HepG2 (cell line): ENCODE results near the gene CLIC1. TPM values are rescaled to one million over a fixed set of nuclear protein-coding genes. Genes with fewer than 3 reads are reported as not detected.
A peak's percentile ranks its signal among the peaks of the same experiment; 100 is the strongest.

Source experiments
- CCDC6 ChIP-seq: sonication (generic); formaldehyde crosslinking; IDR thresholded peaks from 2 replicates; pipeline ENCODE4 v1.8.1; 2022; ENCODE audit warnings: mild to moderate bottlenecking, missing genetic modification reagents, moderate library complexity
- CEBPB ChIP-seq: IDR thresholded peaks from 2 replicates; pipeline ENCODE4 v1.6.1; 2011; ENCODE audit warnings: low read depth, low read length, improper control_type of control experiment, borderline replicate concordance
- CREM ChIP-seq, 2 experiments: sonication (generic) in 1 of 2; formaldehyde crosslinking in 1 of 2; IDR thresholded peaks; 2 replicates each; pipeline versions ENCODE4 v1.4.0 to v1.6.1; 2016 to 2020; ENCODE audit warnings: antibody characterized with exemption in 1 of 2, mild to moderate bottlenecking in 1 of 2, missing genetic modification reagents in 1 of 2
- ELK4 ChIP-seq: sonication (generic); formaldehyde crosslinking; IDR thresholded peaks from 2 replicates; pipeline ENCODE4 v1.9.0; 2021; ENCODE audit warnings: missing genetic modification reagents, borderline replicate concordance
- GABPA ChIP-seq, 2 experiments: IDR thresholded peaks; 2 replicates each; pipeline ENCODE4 v1.6.1; 2011 to 2016; ENCODE audit warnings: low read depth in 2 of 2, low read length in 1 of 2, missing biosample characterization in 1 of 2, missing genetic modification characterization in 1 of 2
- GATA4 ChIP-seq: sonication (generic); IDR thresholded peaks from 2 replicates; pipeline ENCODE4 v1.6.1; 2016; ENCODE audit warnings: antibody characterized with exemption, low read depth, borderline replicate concordance
- HDAC6 ChIP-seq: fragments of 200-600 bp; sonication (generic); IDR thresholded peaks from 2 replicates; pipeline ENCODE4 v1.7.0; 2017; ENCODE audit warnings: mild to moderate bottlenecking, antibody characterized with exemption, low read length, low read depth
- MXI1 ChIP-seq: IDR thresholded peaks from 3 replicates; pipeline ENCODE4 v1.6.1; 2012; ENCODE audit warnings: low read depth, low read length, inconsistent platforms, borderline replicate concordance
- PBX2 ChIP-seq: IDR thresholded peaks from 2 replicates; pipeline ENCODE4 v1.6.1; 2016; ENCODE audit warnings: control low read depth
- SP2 ChIP-seq: sonication (generic); formaldehyde crosslinking; IDR thresholded peaks from 2 replicates; pipeline ENCODE4 v1.5.1; 2020; ENCODE audit warnings: mild to moderate bottlenecking, missing genetic modification reagents
- ZBTB37 ChIP-seq: sonication (generic); formaldehyde crosslinking; IDR thresholded peaks from 2 replicates; pipeline ENCODE4 v1.4.0; 2020; ENCODE audit warnings: mild to moderate bottlenecking, missing genetic modification reagents
- ZNF12 ChIP-seq: sonication (generic); formaldehyde crosslinking; IDR thresholded peaks from 2 replicates; pipeline ENCODE4 v1.5.0; 2020; ENCODE audit warnings: missing genetic modification reagents
- ZNF609 ChIP-seq: sonication (generic); formaldehyde crosslinking; IDR thresholded peaks from 2 replicates; pipeline ENCODE4 v1.4.0; 2020; ENCODE audit warnings: mild to moderate bottlenecking, missing genetic modification reagents, borderline replicate concordance
- ZNF75D ChIP-seq: sonication (generic); formaldehyde crosslinking; IDR thresholded peaks from 2 replicates; pipeline ENCODE4 v1.8.1; 2023; ENCODE audit warnings: missing genetic modification reagents, mild to moderate bottlenecking, borderline replicate concordance
- polyA plus RNA-seq, 8 experiments: library from polyadenylated mRNA; depleted of rRNA in 3 of 8; stranded (reverse) in 7 of 8; unstranded in 1 of 8; fragments of >200 nt; fragmentation: Illumina TruSeq in 4 of 8; extraction: Trizol in 4 of 8; gene quantifications; 2 replicates each; pipeline versions ENCODE4 v1.2.1 to v1.2.3, GENCODE V29; 2011 to 2016; ENCODE audit warnings: low read depth in 4 of 8, missing spikeins in 1 of 8, mixed read lengths in 1 of 8; ENCODE audit not compliant: insufficient read depth in 1 of 8
- total RNA-seq, 5 experiments: library from RNA; depleted of rRNA; stranded (reverse); fragments of >200 nt; fragmentation: Illumina TruSeq; extraction: Trizol; gene quantifications; 2 replicates each; pipeline ENCODE4 v1.2.3, GENCODE V29; 2016; ENCODE audit warnings: low read depth in 1 of 5
- TF ChIP-seq, protein P1 (sequence below): sonication (generic); formaldehyde crosslinking; IDR thresholded peaks from 2 replicates; pipeline ENCODE4 v1.8.0; 2022; ENCODE audit warnings: missing genetic modification reagents, mild to moderate bottlenecking, borderline replicate concordance

The CLIC1 gene
- total and polyA plus RNA-seq, 2 of the 13 experiments (the other 11 are each of a cell fraction or from before 2014, with no cell fraction given): 602 to 891 TPM

- no peak for TF ChIP-seq GABPA (IDR thresholded peaks at IDR 0.05; ENCODE audit: low read depth, low read length)
- no peak for TF ChIP-seq GABPA (CRISPR knock-in tag; IDR thresholded peaks at IDR 0.05; ENCODE audit: low read depth)
- peak; percentile 74; the same call in 1 of the 2 replicates for TF ChIP-seq GATA4
- TF ChIP-seq, protein P1, sequence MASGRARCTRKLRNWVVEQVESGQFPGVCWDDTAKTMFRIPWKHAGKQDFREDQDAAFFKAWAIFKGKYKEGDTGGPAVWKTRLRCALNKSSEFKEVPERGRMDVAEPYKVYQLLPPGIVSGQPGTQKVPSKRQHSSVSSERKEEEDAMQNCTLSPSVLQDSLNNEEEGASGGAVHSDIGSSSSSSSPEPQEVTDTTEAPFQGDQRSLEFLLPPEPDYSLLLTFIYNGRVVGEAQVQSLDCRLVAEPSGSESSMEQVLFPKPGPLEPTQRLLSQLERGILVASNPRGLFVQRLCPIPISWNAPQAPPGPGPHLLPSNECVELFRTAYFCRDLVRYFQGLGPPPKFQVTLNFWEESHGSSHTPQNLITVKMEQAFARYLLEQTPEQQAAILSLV (CRISPR knock-in tag): no peak
- TF ChIP-seq CREM (IDR thresholded peaks at IDR 0.05): no peak
- no peak for TF ChIP-seq CREM (CRISPR knock-in tag; IDR thresholded peaks at IDR 0.05)
- no peak; the same call in 1 of the 2 replicates for TF ChIP-seq ZNF609
- no peak for TF ChIP-seq CCDC6 (CRISPR knock-in tag)
- no peak for TF ChIP-seq CEBPB
- no peak for TF ChIP-seq PBX2 (CRISPR knock-in tag)
- no peak; the same call in 2 of the 3 replicates for TF ChIP-seq MXI1
- no peak for TF ChIP-seq HDAC6
- no peak for TF ChIP-seq ELK4 (CRISPR knock-in tag)
- TF ChIP-seq SP2 (CRISPR knock-in tag): peak; percentile 51
- TF ChIP-seq ZNF75D (CRISPR knock-in tag): no peak
- TF ChIP-seq ZNF12 (CRISPR knock-in tag): 0 out of 2 replicates have a peak, but pooled peaks have one; percentile 27
- no peak for TF ChIP-seq ZBTB37 (CRISPR knock-in tag)
Observed at GRCh38 chr6:31765910-31766794, 29.8 kb upstream of the CLIC1 start (continued).
